ENCODE measurements around the gene USP7. TPM values are rescaled to one million over a fixed set of nuclear protein-coding genes. Genes with fewer than 3 reads are reported as not detected.
"Not testable (repeated sequence)": the region's sequence is repeated elsewhere in the genome, so short reads cannot be mapped to it uniquely, and the experiment has no call there.

The USP7 gene
- polyA plus RNA-seq, 4 donors: 94.3 to 137 (median 127) TPM

DNA sequence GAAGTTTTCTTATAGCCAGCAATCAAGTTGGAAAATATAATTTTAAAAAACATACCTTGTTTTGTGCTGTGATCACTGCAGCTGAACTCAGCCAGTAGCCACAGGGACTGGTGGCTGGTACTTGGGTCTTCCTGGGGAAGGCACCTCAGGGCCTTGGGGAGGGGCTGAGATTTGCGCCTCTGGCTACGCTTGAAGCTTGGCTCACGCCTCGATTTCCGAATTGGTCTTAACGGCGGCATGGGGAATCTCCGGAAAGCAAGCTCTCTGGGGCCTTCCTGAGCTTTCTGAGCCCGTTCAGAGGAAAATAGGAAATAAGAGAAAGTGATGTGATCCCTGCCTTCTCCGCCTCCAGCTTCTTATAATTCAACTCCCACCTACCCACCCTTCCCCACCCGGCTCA is 11.3 kb upstream of the USP7 start:
- no peak for DNase-seq (ENCODE audit: low read depth in 4 of 4, low spot score in 3 of 4)

GRCh38 chr16:8972843-8973586 is 9.3 kb upstream of the USP7 start:
- DNase-seq (ENCODE audit: low read depth in 4 of 4, low spot score in 3 of 4): no peak

DNA sequence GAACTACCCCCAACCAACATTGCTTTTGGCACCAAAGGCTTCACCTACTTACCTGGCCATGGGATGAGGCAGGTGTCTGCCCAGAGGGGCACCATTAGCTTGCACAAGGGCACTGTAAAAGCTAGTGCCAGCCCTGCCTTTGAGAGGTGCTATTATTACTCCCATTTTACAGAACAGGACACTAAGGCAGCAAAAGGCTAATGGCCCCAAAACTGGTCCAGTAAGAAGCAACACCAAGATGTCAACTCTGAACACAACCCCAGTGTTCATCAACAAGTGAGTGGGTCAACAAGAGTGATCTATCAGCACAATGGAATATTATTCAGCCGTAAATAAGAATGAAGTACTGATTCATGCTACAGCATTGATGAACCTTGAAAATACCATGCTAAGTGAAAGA is 7.7 kb upstream of the USP7 start:
- no peak for DNase-seq (ENCODE audit: low read depth in 4 of 4, low spot score in 3 of 4)

- DNase-seq (ENCODE audit: low read depth in 4 of 4, low spot score in 3 of 4): not testable (repeated sequence)
Observed at GRCh38 chr16:8969202-8969897, 5.6 kb upstream of the USP7 start.

DNA sequence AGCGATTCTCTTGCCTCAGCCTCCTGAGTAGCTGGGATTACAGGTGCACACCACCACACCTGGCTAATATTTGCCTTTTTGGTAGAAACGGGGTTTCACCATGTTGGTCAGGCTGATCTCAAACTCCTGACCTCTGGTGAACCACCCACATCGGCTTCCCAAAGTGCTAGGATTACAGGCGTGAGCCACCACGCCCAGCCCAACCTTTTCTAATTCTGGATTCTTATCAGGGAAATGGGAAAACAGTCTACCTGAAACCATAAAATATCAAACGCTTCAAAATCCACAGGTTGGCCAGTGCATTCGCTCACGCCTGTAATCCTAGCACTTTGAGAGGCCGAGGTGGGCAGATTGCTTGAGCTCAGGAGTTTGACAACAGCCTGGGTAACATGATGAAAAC is 4.3 kb upstream of the USP7 start:
- not testable (repeated sequence) for DNase-seq (ENCODE audit: low read depth in 4 of 4, low spot score in 3 of 4)

- no peak for DNase-seq (ENCODE audit: low read depth in 4 of 4, low spot score in 3 of 4)
Observed at GRCh38 chr16:8967132-8967821, 3.6 kb upstream of the USP7 start.

DNA sequence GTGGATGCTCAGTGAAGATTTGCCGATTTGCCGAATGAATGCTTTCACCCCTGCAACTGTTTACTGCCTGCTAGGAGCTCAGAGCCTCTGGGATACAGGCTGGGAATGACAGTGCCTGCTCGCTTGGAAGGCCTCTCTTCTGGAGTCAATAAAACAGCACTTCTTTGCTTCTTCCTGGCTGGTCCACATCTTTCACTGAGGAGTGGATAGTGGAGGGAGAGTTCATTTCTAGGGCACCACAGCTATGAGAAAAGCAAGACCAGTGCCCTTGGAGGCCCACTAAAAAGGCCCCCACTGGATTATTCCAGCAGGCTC is 3.1 kb upstream of the USP7 start:
- no peak for DNase-seq (ENCODE audit: low read depth in 4 of 4, low spot score in 3 of 4)

DNA sequence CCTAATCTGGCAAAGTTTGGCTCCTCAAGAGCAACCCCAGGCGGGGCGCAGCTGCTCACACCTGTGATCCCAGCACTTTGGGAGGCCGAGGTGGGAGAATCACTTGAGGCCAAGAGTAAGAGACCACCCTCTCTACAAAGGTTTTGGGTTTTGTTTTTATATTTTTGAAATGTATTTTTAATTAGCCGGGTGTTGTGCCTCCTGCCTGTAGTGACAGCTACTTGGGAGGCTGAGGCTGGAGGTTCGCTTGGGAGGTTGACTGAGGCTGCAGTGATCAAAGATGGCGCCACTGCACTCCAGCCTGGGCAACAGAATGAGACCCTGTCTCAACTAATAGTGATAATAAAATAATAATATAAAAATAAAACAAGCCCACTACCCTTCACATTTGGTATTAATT is 756 bp upstream of the USP7 start:
- no peak for DNase-seq (ENCODE audit: low read depth in 4 of 4, low spot score in 3 of 4)

- DNase-seq (ENCODE audit: low read depth in 4 of 4, low spot score in 3 of 4): no peak
Observed at GRCh38 chr16:8963010-8963820, 491 bp downstream of the USP7 start.

DNA sequence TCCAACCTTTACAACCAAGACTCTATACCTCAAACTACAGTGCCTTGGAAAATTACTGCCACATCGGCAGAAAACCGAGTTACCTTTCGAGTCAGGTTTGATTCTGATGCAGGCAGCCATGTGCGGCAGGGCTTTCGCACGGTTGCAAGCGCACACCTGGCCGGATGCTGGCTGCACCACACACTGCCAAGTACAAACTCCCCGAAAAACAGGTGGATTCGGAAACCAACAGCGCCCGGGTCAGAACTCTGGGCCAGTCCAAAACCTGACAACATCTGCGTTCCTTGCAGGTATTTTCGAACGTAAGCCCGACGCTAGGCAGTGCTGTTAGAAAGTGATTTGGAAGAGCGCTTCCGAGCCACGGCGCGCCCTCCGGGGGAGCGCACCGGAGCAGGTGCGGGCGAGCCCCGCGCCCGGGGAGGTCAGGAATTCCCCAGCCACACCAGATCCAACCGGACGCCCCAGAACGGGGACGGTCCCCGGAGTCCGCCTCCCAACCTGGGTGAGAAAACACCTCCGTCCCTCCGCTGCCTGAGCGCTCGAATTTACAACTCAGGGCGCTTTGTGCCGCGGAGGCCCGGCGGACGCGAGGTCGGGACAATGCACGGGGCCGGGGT is 1.2 kb downstream of the USP7 start:
- DNase-seq (ENCODE audit: low read depth in 4 of 4, low spot score in 3 of 4): no peak

GRCh38 chr16:8961811-8962390 is 1.8 kb downstream of the USP7 start:
- DNase-seq (ENCODE audit: low read depth in 4 of 4, low spot score in 3 of 4): no peak

- no peak for DNase-seq (ENCODE audit: low read depth in 4 of 4, low spot score in 3 of 4)
Observed at GRCh38 chr16:8960788-8961109, 3.0 kb downstream of the USP7 start.

- no peak for DNase-seq (ENCODE audit: low read depth in 4 of 4, low spot score in 3 of 4)
Observed at GRCh38 chr16:8959921-8960787, 3.6 kb downstream of the USP7 start.

- DNase-seq (ENCODE audit: low read depth in 4 of 4, low spot score in 3 of 4): no peak
Observed at GRCh38 chr16:8958344-8959167, 5.2 kb downstream of the USP7 start.

GRCh38 chr16:8957509-8958157 is 6.1 kb downstream of the USP7 start:
- no peak for DNase-seq (ENCODE audit: low read depth in 4 of 4, low spot score in 3 of 4)

DNA sequence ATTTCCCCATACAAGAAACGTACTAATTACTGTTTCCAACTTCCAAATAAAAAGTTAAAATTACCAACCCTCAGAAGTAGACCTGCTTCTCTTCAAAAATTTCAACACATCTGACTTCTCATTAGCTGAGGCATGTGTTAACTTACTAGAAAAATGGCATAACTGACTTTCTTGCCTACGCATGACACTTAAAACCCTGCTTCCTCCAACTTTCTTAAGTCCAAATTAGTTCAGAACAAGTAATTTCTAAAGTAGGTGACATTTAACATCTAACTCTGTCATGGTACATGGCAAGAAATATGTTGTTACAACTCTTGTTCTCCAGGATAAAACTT is 6.7 kb downstream of the USP7 start:
- no peak for DNase-seq (ENCODE audit: low read depth in 4 of 4, low spot score in 3 of 4)

DNA sequence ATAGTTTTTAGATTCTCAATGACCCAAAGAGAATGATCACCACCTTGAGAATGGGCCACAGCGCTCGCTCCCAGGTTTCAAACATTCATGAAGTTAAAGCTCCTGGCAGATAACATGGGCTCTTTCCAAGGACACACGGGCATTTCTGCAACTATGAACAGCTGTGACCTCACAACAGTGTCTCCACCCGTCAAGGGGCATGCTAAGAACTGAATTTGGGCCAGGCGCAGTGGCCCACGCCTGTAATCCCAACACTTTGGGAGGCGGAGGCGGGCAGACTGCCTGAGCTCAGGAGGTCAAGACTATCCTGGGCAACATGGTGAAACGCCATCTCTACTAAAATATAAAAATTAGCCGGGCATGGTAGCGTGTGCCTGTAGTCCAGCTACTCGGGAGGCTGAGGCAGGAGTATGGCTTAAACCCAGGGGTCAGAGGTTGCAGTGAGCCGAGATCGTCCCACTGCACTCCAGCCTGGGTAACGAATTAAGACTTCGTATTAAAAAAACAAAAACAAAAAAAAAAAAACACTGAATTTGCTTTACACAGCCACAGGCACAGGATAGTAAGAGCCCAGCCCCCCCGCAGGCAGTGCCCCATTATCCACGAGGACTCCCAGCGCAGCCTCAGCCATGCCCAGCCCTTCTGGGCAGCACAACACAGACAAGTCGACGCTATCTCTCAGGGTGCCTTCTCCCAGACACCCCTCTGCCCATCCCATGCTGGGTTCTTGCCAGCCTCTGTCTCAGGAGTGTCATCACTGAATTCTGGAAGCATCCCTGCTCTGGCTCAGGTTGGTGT is 7.2 kb downstream of the USP7 start:
- no peak for DNase-seq (ENCODE audit: low read depth in 4 of 4, low spot score in 3 of 4)

Data from left renal pelvis (tissue), 4 donors.